ENCODE results near the gene PLEKHM3.

- TF ChIP-seq, protein P1, sequence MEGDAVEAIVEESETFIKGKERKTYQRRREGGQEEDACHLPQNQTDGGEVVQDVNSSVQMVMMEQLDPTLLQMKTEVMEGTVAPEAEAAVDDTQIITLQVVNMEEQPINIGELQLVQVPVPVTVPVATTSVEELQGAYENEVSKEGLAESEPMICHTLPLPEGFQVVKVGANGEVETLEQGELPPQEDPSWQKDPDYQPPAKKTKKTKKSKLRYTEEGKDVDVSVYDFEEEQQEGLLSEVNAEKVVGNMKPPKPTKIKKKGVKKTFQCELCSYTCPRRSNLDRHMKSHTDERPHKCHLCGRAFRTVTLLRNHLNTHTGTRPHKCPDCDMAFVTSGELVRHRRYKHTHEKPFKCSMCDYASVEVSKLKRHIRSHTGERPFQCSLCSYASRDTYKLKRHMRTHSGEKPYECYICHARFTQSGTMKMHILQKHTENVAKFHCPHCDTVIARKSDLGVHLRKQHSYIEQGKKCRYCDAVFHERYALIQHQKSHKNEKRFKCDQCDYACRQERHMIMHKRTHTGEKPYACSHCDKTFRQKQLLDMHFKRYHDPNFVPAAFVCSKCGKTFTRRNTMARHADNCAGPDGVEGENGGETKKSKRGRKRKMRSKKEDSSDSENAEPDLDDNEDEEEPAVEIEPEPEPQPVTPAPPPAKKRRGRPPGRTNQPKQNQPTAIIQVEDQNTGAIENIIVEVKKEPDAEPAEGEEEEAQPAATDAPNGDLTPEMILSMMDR (IDR thresholded peaks at IDR 0.05), result no peak
- TF ChIP-seq POLR2A (IDR thresholded peaks at IDR 0.05), result no peak
These were observed 40.7 kb upstream of the PLEKHM3 start for GRCh38 chr2:208066016-208066415.
